OCI-LY7 (cell line): ENCODE results near the gene GATA2. TPM values are rescaled to one million over a fixed set of nuclear protein-coding genes. Genes with fewer than 3 reads are reported as not detected.

ENCODE experiments used
- BruUV-seq: library from RNA; stranded (reverse); fragments of 400-500 nt; replicated peaks from 2 replicates; lab custom pipeline; 2021; lab: Mats Ljungman, UMichigan
- CTCF ChIA-PET: fragments of 300-600 bp; sonication (Branson Sonifier 250); formaldehyde crosslinking; loops from one replicate; lab custom pipeline; 2022; ENCODE audit warnings: antibody characterized with exemption; ENCODE audit not compliant: unreplicated experiment; lab: Charles Lee
- POLR2A ChIA-PET: fragments of 300-600 bp; sonication (Branson Sonifier 250); formaldehyde crosslinking; loops from one replicate; lab custom pipeline; 2022; ENCODE audit warnings: antibody characterized with exemption; lab: Charles Lee
- DNase-seq: peaks from one replicate; pipeline ENCODE4 v3.0.0-alpha.2; 2015; ENCODE audit warnings: low spot score
- H2AFZ ChIP-seq: fragments of 200-600 bp; sonication (generic), shearing (Covaris generic); 2 replicates; pipeline ENCODE4 v1.6.1; 2014; ENCODE audit warnings: mild to moderate bottlenecking, antibody characterized with exemption, low read length, moderate library complexity
- H3K27ac ChIP-seq: fragments of 200-600 bp; sonication (generic); 2 replicates; pipeline ENCODE4 v1.5.1; 2014; ENCODE audit warnings: mixed run types, low read depth, mild to moderate bottlenecking, moderate library complexity, low read length, inconsistent platforms; ENCODE audit not compliant: poor library complexity, severe bottlenecking
- H3K36me3 ChIP-seq: fragments of 200-600 bp; sonication (generic); 2 replicates; pipeline ENCODE4 v1.6.1; 2014; ENCODE audit warnings: mild to moderate bottlenecking, antibody characterized with exemption, low read length, moderate library complexity, mixed read lengths; ENCODE audit not compliant: insufficient read depth
- H3K4me1 ChIP-seq: fragments of 200-600 bp; sonication (generic); 2 replicates; pipeline ENCODE4 v1.5.1; 2014; ENCODE audit warnings: mild to moderate bottlenecking, low read length; ENCODE audit not compliant: insufficient read depth, poor library complexity, severe bottlenecking
- H3K4me2 ChIP-seq: fragments of 200-600 bp; sonication (generic); 2 replicates; pipeline ENCODE4 v1.6.1; 2014; ENCODE audit warnings: mild to moderate bottlenecking, low read length
- H3K4me3 ChIP-seq: fragments of 200-600 bp; sonication (generic); 2 replicates; pipeline ENCODE4 v1.5.1; 2014; ENCODE audit warnings: mild to moderate bottlenecking, low read depth, low read length; ENCODE audit not compliant: poor library complexity, severe bottlenecking
- H3K79me2 ChIP-seq: fragments of 200-600 bp; sonication (generic); 2 replicates; pipeline ENCODE4 v1.6.1; 2016; ENCODE audit warnings: low read depth, mild to moderate bottlenecking, low read length, moderate library complexity, mixed read lengths; ENCODE audit not compliant: insufficient read depth
- H3K9me2 ChIP-seq: fragments of 200-600 bp; sonication (generic); 2 replicates; pipeline ENCODE4 v1.6.1; 2016; ENCODE audit warnings: mild to moderate bottlenecking, low read length, mixed read lengths; ENCODE audit not compliant: insufficient read depth
- H3K9me3 ChIP-seq: fragments of 200-600 bp; sonication (generic); 2 replicates; pipeline ENCODE4 v1.6.1; 2014; ENCODE audit warnings: mild to moderate bottlenecking, mixed run types, low read length, mixed read lengths
- H4K20me1 ChIP-seq: fragments of 200-600 bp; sonication (generic); 2 replicates; pipeline ENCODE4 v1.6.1; 2014; ENCODE audit warnings: mild to moderate bottlenecking, antibody characterized with exemption, low read length, moderate library complexity, mixed read lengths; ENCODE audit not compliant: insufficient read depth
- CTCF ChIP-seq: fragments of 200-600 bp; sonication (generic); conservative IDR thresholded peaks from 2 replicates; pipeline ENCODE4 v1.5.1; 2014; ENCODE audit warnings: mild to moderate bottlenecking, antibody characterized with exemption, low read length, moderate library complexity, mixed read lengths
- EZH2phosphoT487 ChIP-seq: fragments of 200-600 bp; sonication (generic); IDR thresholded peaks from 2 replicates; pipeline ENCODE4 v1.6.1; 2018; ENCODE audit warnings: low read depth, borderline replicate concordance, mild to moderate bottlenecking, mixed run types, antibody characterized with exemption, low read length, moderate library complexity, mixed read lengths
- intact Hi-C: fragments of 100-400 bp; cut with micrococcal nuclease; formaldehyde crosslinking; loops from one replicate; pipeline ENCODE4 v1.10.0; 2022; ENCODE audit not compliant: unreplicated experiment
- total RNA-seq, 2 experiments: library from RNA; depleted of rRNA in 1 of 2; stranded (reverse); fragments of >200 nt in 1 of 2; shearing (Covaris generic) in 1 of 2; gene quantifications; 2 replicates each; pipeline ENCODE4 v1.2.3, GENCODE V29; 2014 to 2022

The GATA2 gene
- total RNA-seq, 2 experiments from 2014 or later, result not detected

GRCh38 chr3:128482666-128483656, 10.0 kb downstream of the GATA2 start:
- ChIA-PET CTCF (interaction anchor here (0.6 kb wide), 1 partner anchor 295 kb away, joined by 3 read pairs; no protein-coding TSS in a partner anchor), POLR2A (no interaction called here)
- DNase-seq, result no peak
- intact Hi-C loops, result no loop called here
- Histone ChIP-seq H3K4me2 (no peak overlapping the region), H3K27ac (no peak overlapping the region), H3K9me2 (no peaks in the 10 kb centered on the region), H3K79me2 (no peaks in the 10 kb centered on the region), H3K4me3 (no peak overlapping the region), H3K9me3 (no peaks in the 10 kb centered on the region), H3K36me3 (no peaks in the 10 kb centered on the region), H4K20me1 (no peaks in the 10 kb centered on the region), H2AFZ (no peak overlapping the region), H3K4me1 (no peaks in the 10 kb centered on the region)
- TF ChIP-seq CTCF, result 0 out of 2 replicates have a peak, but pooled peaks have one; percentile 27
- no peak; the same call in 1 of the 2 replicates for TF ChIP-seq EZH2phosphoT487
- BruUV-seq, result no TSS peak

GRCh38 chr3:128482175-128482574, 10.8 kb downstream of the GATA2 start:
- no TSS peak for BruUV-seq
- no peaks in the 10 kb centered on the region for H3K9me2 ChIP-seq
- no peaks in the 10 kb centered on the region for H3K36me3 ChIP-seq
- H3K4me2 ChIP-seq, result no peak overlapping the region
- no peaks in the 10 kb centered on the region for H3K9me3 ChIP-seq
- DNase-seq, result no peak
- intact Hi-C loops, result no loop called here
- no peak overlapping the region for H3K4me3 ChIP-seq
- no peak overlapping the region for H2AFZ ChIP-seq
- no peaks in the 10 kb centered on the region for H3K79me2 ChIP-seq
- CTCF ChIA-PET, result no interaction called here
- H3K27ac ChIP-seq, result no peak overlapping the region
- TF ChIP-seq CTCF (no peak), EZH2phosphoT487 (no peak)
- POLR2A ChIA-PET, result no interaction called here
- no peaks in the 10 kb centered on the region for H3K4me1 ChIP-seq
- no peaks in the 10 kb centered on the region for H4K20me1 ChIP-seq

- intact Hi-C loops, result no loop called here
- no peak overlapping the region for H3K27ac ChIP-seq
- no peaks in the 10 kb centered on the region for H3K4me1 ChIP-seq
- ChIA-PET CTCF (interaction anchor here (0.6 kb wide), 1 partner anchor 177 kb away, joined by 5 read pairs; no protein-coding TSS in a partner anchor), POLR2A (no interaction called here)
- no peaks in the 10 kb centered on the region for H3K9me2 ChIP-seq
- H3K9me3 ChIP-seq, result no peaks in the 10 kb centered on the region
- no peaks in the 10 kb centered on the region for H3K79me2 ChIP-seq
- no peak for DNase-seq
- no peak for TF ChIP-seq CTCF
- TF ChIP-seq EZH2phosphoT487, result no peak
- H2AFZ ChIP-seq, result no peak overlapping the region
- H3K4me2 ChIP-seq, result no peak overlapping the region
- no TSS peak for BruUV-seq
- H3K4me3 ChIP-seq, result no peak overlapping the region
- no peaks in the 10 kb centered on the region for H3K36me3 ChIP-seq
- H4K20me1 ChIP-seq, result no peaks in the 10 kb centered on the region
Measured at GRCh38 chr3:128481438-128481942, 11.5 kb downstream of the GATA2 start.
